Ectodermal cell (in vitro differentiated cells): ENCODE measurements around the gene LDLRAD2.
"Not testable (repeated sequence)": the region's sequence is repeated elsewhere in the genome, so short reads cannot be mapped to it uniquely, and the experiment has no call there.

Source experiments
- H3K27ac ChIP-seq: 2 replicates; pipeline ENCODE4 v1.7.0; 2013; ENCODE audit warnings: mild to moderate bottlenecking, low read depth, low read length; ENCODE audit not compliant: insufficient read depth, poor library complexity, severe bottlenecking
- H3K27me3 ChIP-seq: 2 replicates; pipeline ENCODE4 v1.7.0; 2013; ENCODE audit warnings: mild to moderate bottlenecking, low read length; ENCODE audit not compliant: insufficient read depth, control insufficient read depth, poor library complexity, severe bottlenecking
- H3K36me3 ChIP-seq: one replicate; pipeline ENCODE4 v1.7.0; 2013; ENCODE audit warnings: low read length; ENCODE audit not compliant: control insufficient read depth, insufficient read depth
- H3K4me1 ChIP-seq: one replicate; pipeline ENCODE4 v1.7.0; 2013; ENCODE audit warnings: low read length; ENCODE audit not compliant: control insufficient read depth, insufficient read depth
- H3K4me3 ChIP-seq: 2 replicates; pipeline ENCODE4 v1.7.0; 2013; ENCODE audit warnings: low read depth, low read length, control low read depth; ENCODE audit not compliant: insufficient read depth
- H3K9me3 ChIP-seq: 2 replicates; pipeline ENCODE4 v1.7.0; 2013; ENCODE audit warnings: mild to moderate bottlenecking, low read length, moderate library complexity; ENCODE audit not compliant: control insufficient read depth
- WGBS, 2 experiments: methylation state at CpG; one replicate each; pipeline ENCODE4 v1.1.7; 2013; ENCODE audit warnings: missing lambda C conversion rate in 2 of 2; 5-methylcytosine and 5-hydroxymethylcytosine counted together

LDLRAD2 gene

GRCh38 chr1:21823980-21824702, 12.1 kb downstream of the LDLRAD2 start:
- Histone ChIP-seq H3K4me3 (no peak overlapping the region), H3K27me3 (no peaks in the 10 kb centered on the region), H3K27ac (no peak overlapping the region), H3K9me3 (no peaks in the 10 kb centered on the region), H3K4me1 (no peaks in the 10 kb centered on the region), H3K36me3 (peaks cover 4% of the 10 kb centered on the region)
- WGBS, 2 experiments: 93 to 95% methylated on average over 22 of the region's 22 CpGs

DNA sequence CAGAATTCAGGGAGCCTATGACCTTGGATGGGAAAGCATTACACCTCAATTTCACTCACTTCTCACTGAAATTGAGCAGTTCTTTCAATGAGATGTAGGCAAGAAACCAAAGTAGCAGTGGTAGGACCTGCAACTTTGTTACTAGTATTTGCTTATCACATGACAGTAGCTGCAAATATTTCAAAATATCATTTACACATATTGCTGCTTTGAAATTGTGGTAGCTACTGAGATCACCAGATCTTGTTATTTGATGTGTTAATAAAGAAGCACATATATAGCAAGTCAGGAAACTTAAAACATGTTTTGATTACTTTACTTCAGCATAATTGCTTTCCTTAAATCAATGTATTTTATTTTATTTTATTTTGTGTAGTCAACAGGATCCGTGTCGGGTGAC, 12.9 kb downstream of the LDLRAD2 start:
- H3K27me3 ChIP-seq: no peaks in the 10 kb centered on the region
- WGBS, 2 experiments: 98 to 100% methylated on average over 2 of the region's 2 CpGs
- no peak overlapping the region for H3K4me3 ChIP-seq
- H3K9me3 ChIP-seq: no peaks in the 10 kb centered on the region
- H3K36me3 ChIP-seq: peaks cover 6% of the 10 kb centered on the region
- H3K27ac ChIP-seq: no peak overlapping the region
- H3K4me1 ChIP-seq: no peaks in the 10 kb centered on the region

DNA sequence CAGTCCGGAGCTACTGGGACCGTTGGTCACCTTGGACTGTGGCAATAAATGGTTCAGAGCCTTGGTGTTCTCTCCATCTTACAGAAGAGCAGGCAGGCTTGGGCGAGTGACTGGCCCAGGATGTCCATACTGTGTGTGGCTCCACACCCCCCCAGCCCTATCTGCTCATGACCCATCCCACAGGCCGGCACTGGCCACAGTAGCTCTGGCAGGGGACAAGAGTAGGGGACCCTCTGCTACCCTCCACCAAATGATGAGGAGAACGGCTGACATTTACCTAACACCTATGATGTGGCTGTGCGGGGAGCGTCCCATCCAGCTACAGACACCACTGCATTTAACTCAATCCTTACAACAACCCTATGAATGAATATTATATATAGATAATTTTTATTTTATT, 13.3 kb downstream of the LDLRAD2 start:
- WGBS, 2 experiments: 94 to 96% methylated on average over 6 of the region's 7 CpGs
- H3K36me3 ChIP-seq: peaks cover 6% of the 10 kb centered on the region

GRCh38 chr1:21826694-21827093, 14.6 kb downstream of the LDLRAD2 start:
- H3K4me3 ChIP-seq, H3K36me3 ChIP-seq, H3K27ac ChIP-seq, H3K4me1 ChIP-seq, H3K9me3 ChIP-seq, H3K27me3 ChIP-seq: not testable (repeated sequence)
- WGBS, 2 experiments: 94% methylated on average over 10 of the region's 10 CpGs

More for the DNA sequence above, 13.3 kb downstream of the LDLRAD2 start:
- H3K4me1 ChIP-seq: no peaks in the 10 kb centered on the region
- H3K27ac ChIP-seq: no peak overlapping the region
- H3K4me3 ChIP-seq: no peak overlapping the region
- no peaks in the 10 kb centered on the region for H3K27me3 ChIP-seq
- H3K9me3 ChIP-seq: no peaks in the 10 kb centered on the region

- peaks cover 10% of the 10 kb centered on the region for H3K36me3 ChIP-seq
- WGBS, 2 experiments: 93 to 98% methylated on average over 3 to 4 of the region's 5 CpGs
- no peaks in the 10 kb centered on the region for H3K27me3 ChIP-seq
Observed at GRCh38 chr1:21827141-21827679, 15.1 kb downstream of the LDLRAD2 start.

GRCh38 chr1:21828075-21828474, 16.0 kb downstream of the LDLRAD2 start:
- Histone ChIP-seq H3K4me1 (no peaks in the 10 kb centered on the region), H3K4me3 (no peak overlapping the region), H3K9me3 (no peaks in the 10 kb centered on the region), H3K27ac (no peak overlapping the region), H3K27me3 (no peaks in the 10 kb centered on the region), H3K36me3 (peaks cover 11% of the 10 kb centered on the region)
- WGBS, 2 experiments: 94 to 97% methylated on average over 13 of the region's 13 CpGs

More at GRCh38 chr1:21827141-21827679, 15.1 kb downstream of the LDLRAD2 start:
- Histone ChIP-seq H3K4me1 (no peaks in the 10 kb centered on the region), H3K4me3 (no peak overlapping the region), H3K27ac (no peak overlapping the region), H3K9me3 (no peaks in the 10 kb centered on the region)

GRCh38 chr1:21828506-21829210, 16.6 kb downstream of the LDLRAD2 start:
- H3K36me3 ChIP-seq: peaks cover 17% of the 10 kb centered on the region
- no peaks in the 10 kb centered on the region for H3K4me1 ChIP-seq
- H3K4me3 ChIP-seq: no peak overlapping the region
- no peak overlapping the region for H3K27ac ChIP-seq
- H3K27me3 ChIP-seq: no peaks in the 10 kb centered on the region
- no peaks in the 10 kb centered on the region for H3K9me3 ChIP-seq
- WGBS, 2 experiments: 95 to 96% methylated on average over 28 of the region's 28 CpGs

- Histone ChIP-seq H3K9me3 (no peaks in the 10 kb centered on the region), H3K36me3 (peaks cover 22% of the 10 kb centered on the region)
- 92 to 94% methylated on average over 17 of the region's 17 CpGs for WGBS, 2 experiments
Observed at GRCh38 chr1:21829294-21829693, 17.2 kb downstream of the LDLRAD2 start.

DNA sequence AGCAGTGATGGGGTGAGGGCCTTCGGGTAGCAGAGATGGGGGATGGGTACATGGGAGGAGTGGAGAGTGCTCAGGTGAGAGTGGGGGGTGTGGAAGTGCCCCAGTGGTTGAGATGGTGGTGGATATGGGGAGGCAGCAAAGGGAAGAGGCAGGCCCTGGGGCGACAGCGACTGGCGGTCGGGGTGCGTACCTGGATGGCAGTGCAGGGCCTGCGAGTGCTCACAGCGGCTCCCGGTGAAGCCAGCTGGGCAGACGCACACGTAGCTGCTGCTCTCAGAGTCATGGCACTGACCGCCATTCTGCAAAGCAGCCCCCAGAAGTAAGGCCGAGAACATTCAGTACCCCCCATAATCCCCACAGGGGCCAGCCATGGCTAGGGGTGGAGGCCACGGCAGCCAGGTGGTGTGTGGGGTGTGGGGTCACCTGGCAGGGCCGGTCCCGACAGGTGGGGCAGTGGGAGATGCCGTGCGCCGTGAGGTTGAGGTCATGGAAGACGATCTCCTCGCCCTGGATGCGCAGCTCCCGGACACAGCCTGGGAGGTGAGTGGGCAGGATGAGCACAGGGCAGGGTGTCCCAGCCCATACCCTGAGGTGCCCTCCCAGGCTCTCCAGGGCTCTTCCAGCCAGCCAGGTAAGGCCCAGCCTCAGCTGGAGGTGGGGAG, 18.9 kb downstream of the LDLRAD2 start:
- Histone ChIP-seq H3K4me3 (no peak overlapping the region), H3K36me3 (peaks cover 35% of the 10 kb centered on the region), H3K27me3 (no peaks in the 10 kb centered on the region), H3K27ac (no peak overlapping the region), H3K4me1 (no peaks in the 10 kb centered on the region), H3K9me3 (no peaks in the 10 kb centered on the region)
- 96 to 97% methylated on average over 22 to 23 of the region's 23 CpGs for WGBS, 2 experiments

More at GRCh38 chr1:21829294-21829693, 17.2 kb downstream of the LDLRAD2 start:
- Histone ChIP-seq H3K4me3 (no peak overlapping the region), H3K27ac (no peak overlapping the region), H3K4me1 (no peaks in the 10 kb centered on the region), H3K27me3 (no peaks in the 10 kb centered on the region)

GRCh38 chr1:21831454-21831970, 19.4 kb downstream of the LDLRAD2 start:
- H3K27ac ChIP-seq: no peak overlapping the region
- no peak overlapping the region for H3K4me3 ChIP-seq
- 93 to 95% methylated on average over 14 of the region's 14 CpGs for WGBS, 2 experiments
- H3K36me3 ChIP-seq: peaks cover 35% of the 10 kb centered on the region
- no peaks in the 10 kb centered on the region for H3K9me3 ChIP-seq
- H3K4me1 ChIP-seq: no peaks in the 10 kb centered on the region
- no peaks in the 10 kb centered on the region for H3K27me3 ChIP-seq
